Frontal cortex (tissue), 1 donor: ENCODE results near the gene DMRT3. TPM values are rescaled to one million over a fixed set of nuclear protein-coding genes. Genes with fewer than 3 reads are reported as not detected.

Source experiments
- small RNA-seq: library from RNA; depleted of rRNA; stranded (forward); fragments of <200 nt; gene quantifications from one replicate; pipeline ENCODE3, GENCODE V24; 2014
- total RNA-seq: library from RNA; depleted of rRNA; stranded (reverse); fragments of >200 nt; gene quantifications from one replicate; pipeline ENCODE4 v1.2.3, GENCODE V29; 2014

Gene DMRT3
- total RNA-seq, 1 donor from 2014 or later: not detected

Small RNA genes within 50 kb of the gene (small RNA-seq; reads per million reads assigned to genes)
- not detected for gene RNU6-1073P

Other genes with a start within 250 kb of the DMRT3 start
- under 0.01 TPM for gene DMRT1, start 135.0 kb upstream of the DMRT3 start, total RNA-seq
- not detected for gene DMRT2, start 73.7 kb downstream of the DMRT3 start, total RNA-seq